Activated naive CD8-positive, alpha-beta T cell treated with anti-CD3 and anti-CD28 coated beads, Interleukin-2, amount 50 U/mL, for 24 hours (primary cell): ENCODE measurements around the gene PNMA6E.

Experiments used
- ATAC-seq: fragments of 150-1000 bp; cut with Tn5 transposase; one replicate; pipeline ENCODE4 v1.10.0; 2021
- DNase-seq: peaks from one replicate; pipeline ENCODE4 v3.0.0; 2021
- H3K27ac Mint-ChIP-seq: one replicate; pipeline ENCODE4 v1.8.0; 2021; ENCODE audit warnings: mild to moderate bottlenecking, mixed read lengths
- H3K27me3 Mint-ChIP-seq: one replicate; pipeline ENCODE4 v1.8.0; 2021; ENCODE audit warnings: mixed read lengths
- H3K36me3 Mint-ChIP-seq: one replicate; pipeline ENCODE4 v1.8.0; 2021; ENCODE audit warnings: low read depth, mixed read lengths
- H3K4me1 Mint-ChIP-seq: one replicate; pipeline ENCODE4 v1.8.0; 2021; ENCODE audit warnings: mixed read lengths
- H3K4me3 Mint-ChIP-seq: one replicate; pipeline ENCODE4 v1.8.0; 2021; ENCODE audit warnings: mild to moderate bottlenecking, moderate library complexity, mixed read lengths
- H3K9me3 Mint-ChIP-seq: one replicate; pipeline ENCODE4 v1.8.0; 2021; ENCODE audit warnings: mixed read lengths

The PNMA6E gene

GRCh38 chrX:153372949-153373348 is 28.2 kb downstream of the PNMA6E start:
- ATAC-seq: no peak
- no peak overlapping the region for H3K4me3 Mint-ChIP-seq
- no peak for DNase-seq
- peaks cover 2% of the 10 kb centered on the region for H3K27me3 Mint-ChIP-seq
- no peaks in the 10 kb centered on the region for H3K36me3 Mint-ChIP-seq
- H3K4me1 Mint-ChIP-seq: peaks cover 4% of the 10 kb centered on the region
- no peaks in the 10 kb centered on the region for H3K9me3 Mint-ChIP-seq
- H3K27ac Mint-ChIP-seq: no peak overlapping the region

GRCh38 chrX:153371256-153371655 is 29.9 kb downstream of the PNMA6E start:
- Mint-ChIP-seq H3K4me3 (no peak overlapping the region), H3K36me3 (no peaks in the 10 kb centered on the region), H3K27ac (no peak overlapping the region), H3K4me1 (peaks cover 4% of the 10 kb centered on the region), H3K27me3 (peaks cover 2% of the 10 kb centered on the region), H3K9me3 (no peaks in the 10 kb centered on the region)
- ATAC-seq (no peak), DNase-seq (no peak)

- Mint-ChIP-seq H3K4me1 (peaks cover 4% of the 10 kb centered on the region), H3K27me3 (peaks cover 2% of the 10 kb centered on the region), H3K27ac (no peak overlapping the region), H3K4me3 (no peak overlapping the region), H3K36me3 (no peaks in the 10 kb centered on the region), H3K9me3 (no peaks in the 10 kb centered on the region)
- ATAC-seq: no peak
- no peak for DNase-seq
Measured at GRCh38 chrX:153370293-153371055, 30.7 kb downstream of the PNMA6E start.

- DNase-seq: no peak
- H3K36me3 Mint-ChIP-seq: no peaks in the 10 kb centered on the region
- H3K27ac Mint-ChIP-seq: no peak overlapping the region
- peaks cover 2% of the 10 kb centered on the region for H3K27me3 Mint-ChIP-seq
- peaks cover 4% of the 10 kb centered on the region for H3K4me1 Mint-ChIP-seq
- H3K4me3 Mint-ChIP-seq: no peak overlapping the region
- no peaks in the 10 kb centered on the region for H3K9me3 Mint-ChIP-seq
- ATAC-seq: no peak
Measured at GRCh38 chrX:153366878-153367538, 34.1 kb downstream of the PNMA6E start.

- H3K4me3 Mint-ChIP-seq: no peak overlapping the region
- DNase-seq: no peak
- peaks cover 4% of the 10 kb centered on the region for H3K4me1 Mint-ChIP-seq
- H3K36me3 Mint-ChIP-seq: no peaks in the 10 kb centered on the region
- no peaks in the 10 kb centered on the region for H3K9me3 Mint-ChIP-seq
- ATAC-seq: no peak
- peaks cover 2% of the 10 kb centered on the region for H3K27me3 Mint-ChIP-seq
- no peak overlapping the region for H3K27ac Mint-ChIP-seq
Measured at GRCh38 chrX:153366119-153366518, 35.0 kb downstream of the PNMA6E start.

- Mint-ChIP-seq H3K4me1 (peaks cover 4% of the 10 kb centered on the region), H3K36me3 (no peaks in the 10 kb centered on the region), H3K4me3 (no peak overlapping the region), H3K27me3 (peaks cover 2% of the 10 kb centered on the region), H3K9me3 (no peaks in the 10 kb centered on the region), H3K27ac (no peak overlapping the region)
- no peak for ATAC-seq
- no peak for DNase-seq
Measured at GRCh38 chrX:153365670-153366069, 35.5 kb downstream of the PNMA6E start.

GRCh38 chrX:153361781-153362397 is 39.3 kb downstream of the PNMA6E start:
- H3K4me3 Mint-ChIP-seq: no peak overlapping the region
- DNase-seq: no peak
- H3K27ac Mint-ChIP-seq: no peak overlapping the region
- H3K4me1 Mint-ChIP-seq: no peaks in the 10 kb centered on the region
- no peaks in the 10 kb centered on the region for H3K27me3 Mint-ChIP-seq
- H3K36me3 Mint-ChIP-seq: no peaks in the 10 kb centered on the region
- no peaks in the 10 kb centered on the region for H3K9me3 Mint-ChIP-seq
- ATAC-seq: no peak

GRCh38 chrX:153357877-153358276 is 43.3 kb downstream of the PNMA6E start:
- no peaks in the 10 kb centered on the region for H3K9me3 Mint-ChIP-seq
- ATAC-seq (no peak), DNase-seq (no peak)
- no peak overlapping the region for H3K4me3 Mint-ChIP-seq
- no peaks in the 10 kb centered on the region for H3K36me3 Mint-ChIP-seq
- no peaks in the 10 kb centered on the region for H3K4me1 Mint-ChIP-seq
- H3K27ac Mint-ChIP-seq: no peak overlapping the region
- H3K27me3 Mint-ChIP-seq: no peaks in the 10 kb centered on the region

GRCh38 chrX:153353416-153353815 is 47.7 kb downstream of the PNMA6E start:
- DNase-seq (no peak), ATAC-seq (no peak)
- H3K4me1 Mint-ChIP-seq: no peaks in the 10 kb centered on the region
- H3K27me3 Mint-ChIP-seq: no peaks in the 10 kb centered on the region
- peaks cover 14% of the 10 kb centered on the region for H3K36me3 Mint-ChIP-seq
- H3K4me3 Mint-ChIP-seq: no peak overlapping the region
- no peak overlapping the region for H3K27ac Mint-ChIP-seq
- no peaks in the 10 kb centered on the region for H3K9me3 Mint-ChIP-seq

- DNase-seq (no peak), ATAC-seq (no peak)
- H3K9me3 Mint-ChIP-seq: no peaks in the 10 kb centered on the region
- no peak overlapping the region for H3K4me3 Mint-ChIP-seq
- peaks cover 17% of the 10 kb centered on the region for H3K36me3 Mint-ChIP-seq
- H3K27me3 Mint-ChIP-seq: no peaks in the 10 kb centered on the region
- H3K27ac Mint-ChIP-seq: no peak overlapping the region
- H3K4me1 Mint-ChIP-seq: no peaks in the 10 kb centered on the region
Measured at GRCh38 chrX:153352858-153353257, 48.3 kb downstream of the PNMA6E start.

- H3K36me3 Mint-ChIP-seq: peaks cover 18% of the 10 kb centered on the region
- H3K27ac Mint-ChIP-seq: no peak overlapping the region
- ATAC-seq (no peak), DNase-seq (no peak)
- H3K27me3 Mint-ChIP-seq: no peaks in the 10 kb centered on the region
- no peak overlapping the region for H3K4me3 Mint-ChIP-seq
- H3K9me3 Mint-ChIP-seq: no peaks in the 10 kb centered on the region
- H3K4me1 Mint-ChIP-seq: no peaks in the 10 kb centered on the region
Measured at GRCh38 chrX:153351981-153352380, 49.2 kb downstream of the PNMA6E start.

GRCh38 chrX:153349952-153350351 is 51.2 kb downstream of the PNMA6E start:
- ATAC-seq: no peak
- no peak for DNase-seq
- H3K27ac Mint-ChIP-seq: no peak overlapping the region
- no peaks in the 10 kb centered on the region for H3K9me3 Mint-ChIP-seq
- H3K36me3 Mint-ChIP-seq: peaks cover 23% of the 10 kb centered on the region
- H3K27me3 Mint-ChIP-seq: no peaks in the 10 kb centered on the region
- H3K4me3 Mint-ChIP-seq: no peak overlapping the region
- no peaks in the 10 kb centered on the region for H3K4me1 Mint-ChIP-seq

GRCh38 chrX:153348421-153348820 is 52.7 kb downstream of the PNMA6E start:
- H3K4me3 Mint-ChIP-seq: no peak overlapping the region
- H3K36me3 Mint-ChIP-seq: peaks cover 34% of the 10 kb centered on the region
- H3K4me1 Mint-ChIP-seq: peaks cover 10% of the 10 kb centered on the region
- no peak for DNase-seq
- H3K27me3 Mint-ChIP-seq: no peaks in the 10 kb centered on the region
- no peak overlapping the region for H3K27ac Mint-ChIP-seq
- ATAC-seq: no peak
- no peaks in the 10 kb centered on the region for H3K9me3 Mint-ChIP-seq

GRCh38 chrX:153347530-153347929 is 53.6 kb downstream of the PNMA6E start:
- Mint-ChIP-seq H3K27ac (no peak overlapping the region), H3K4me3 (no peak overlapping the region), H3K4me1 (peaks cover 19% of the 10 kb centered on the region), H3K36me3 (peaks cover 39% of the 10 kb centered on the region), H3K27me3 (no peaks in the 10 kb centered on the region), H3K9me3 (no peaks in the 10 kb centered on the region)
- ATAC-seq (no peak), DNase-seq (no peak)
